Motor neuron (in vitro differentiated cells): ENCODE data around the gene DBNDD1. TPM values are rescaled to one million over a fixed set of nuclear protein-coding genes. Genes with fewer than 3 reads are reported as not detected.
A peak's percentile ranks its signal among the peaks of the same experiment; 100 is the strongest.
"Not testable (repeated sequence)": the region's sequence is repeated elsewhere in the genome, so short reads cannot be mapped to it uniquely, and the experiment has no call there.

Experiments used
- ATAC-seq, 8 experiments: fragments of 200-7000 bp; cut with Tn5 transposase; replicated peaks in 6 of 8; 2 replicates each; pipeline ENCODE4 v1.8.0; 2021; ENCODE audit warnings: mild to moderate bottlenecking in 8 of 8, moderate library complexity in 8 of 8
- H3K27ac ChIP-seq, 2 donors: fragments of 250-450 bp; sonication (Bioruptor Pico); 2 replicates each; pipeline ENCODE4 v1.9.0; 2021; ENCODE audit warnings: antibody characterized with exemption in 2 of 2, mild to moderate bottlenecking in 2 of 2, moderate library complexity in 1 of 2
- H3K4me1 ChIP-seq, 2 donors: fragments of 250-450 bp; sonication (Bioruptor Pico); replicated peaks in 1 of 2; 2 replicates each; pipeline ENCODE4 v1.6.1; 2021; ENCODE audit warnings: antibody characterized with exemption in 2 of 2, mild to moderate bottlenecking in 2 of 2, moderate library complexity in 1 of 2
- H3K4me3 ChIP-seq, 5 donors: fragments of 250-450 bp; sonication (Bioruptor Pico); 2 replicates each; pipeline ENCODE4 v1.9.0; 2021; ENCODE audit warnings: antibody characterized with exemption in 5 of 5, mild to moderate bottlenecking in 5 of 5, moderate library complexity in 4 of 5
- WGBS, 10 experiments: fragments of 450-650 bp; shearing (Covaris generic); methylation state at CpG; one replicate each; pipeline ENCODE4 v1.0.0; 2022; 5-methylcytosine and 5-hydroxymethylcytosine counted together
- in situ Hi-C, 9 experiments: fragments of 400-800 bp; cut with MboI; loops; one replicate each; pipeline ENCODE4 v1.15.0; 2021; ENCODE audit warnings: low sequenced_read_pairs in 9 of 9, low pct_unique_long_range_greater_than_20kb in 2 of 9; ENCODE audit not compliant: unreplicated experiment in 9 of 9
- total RNA-seq, 8 experiments: library from RNA; unstranded; fragments of 300-600 nt; gene quantifications; 2 replicates each; pipeline versions ENCODE4 v1.2.3 to v1.2.4, GENCODE V29; 2022

DBNDD1 gene
- total RNA-seq, result 10 to 100 TPM in 5 of 8 experiments, 1 to 10 TPM in 2, under 1 TPM in 1; 0.56 to 26.3 (median 14.2) TPM

GRCh38 chr16:90018652-90019542 lies at the start of gene DBNDD1:
DBNDD1 (minus strand) TSS chr16:90019456; CDS start chr16:90019341, 115 bp downstream.
- peaks cover 33 to 34% of the 10 kb centered on the region in 2 donors for H3K4me1 ChIP-seq
- peak within 1 kb of the TSS; percentile 83 to 87 for H3K27ac ChIP-seq
- in situ Hi-C loops, result no loop called here
- peak within 1 kb of the TSS; percentile 80 to 96 (median 83) for H3K4me3 ChIP-seq
- ATAC-seq, result peak in 5 of 8 experiments; percentile 23 to 49 (median 27)
- 0% methylated on average over 1 of the region's 103 CpGs; no CpG with 5 or more reads in 7 of the 10 experiments for WGBS, 10 experiments

GRCh38 chr16:90061437-90061836 lies 42.2 kb upstream of the DBNDD1 start:
- Histone ChIP-seq H3K4me3 (no peak overlapping the region), H3K27ac (no peak overlapping the region), H3K4me1 (no peaks in the 10 kb centered on the region)
- ATAC-seq, result no peak
- in situ Hi-C loops, result no loop called here
- 0 to 73% (median 60%) methylated on average over 1 to 3 of the region's 3 CpGs; no CpG with 5 or more reads in 2 of the 10 experiments for WGBS, 10 experiments

- Histone ChIP-seq H3K4me3 (no peak overlapping the region), H3K27ac (no peak overlapping the region), H3K4me1 (no peaks in the 10 kb centered on the region)
- in situ Hi-C loops, result no loop called here
- 5 to 100% (median 53%) methylated on average over 1 to 6 of the region's 8 CpGs; no CpG with 5 or more reads in 2 of the 10 experiments for WGBS, 10 experiments
- ATAC-seq, result peak in 1 of 8 experiments; percentile 16
These were observed 38.5 kb upstream of the DBNDD1 start for GRCh38 chr16:90057738-90058173.

GRCh38 chr16:90056521-90056920 lies 37.3 kb upstream of the DBNDD1 start:
- H3K4me3 ChIP-seq, ATAC-seq, H3K27ac ChIP-seq, in situ Hi-C loops, H3K4me1 ChIP-seq: not testable (repeated sequence)
- 17 to 95% (median 71%) methylated on average over 1 to 10 of the region's 15 CpGs; no CpG with 5 or more reads in 2 of the 10 experiments for WGBS, 10 experiments

- H3K4me3 ChIP-seq, result no peak overlapping the region
- no peak overlapping the region for H3K27ac ChIP-seq
- WGBS, 10 experiments, result 0 to 83% (median 47%) methylated on average over 1 to 4 of the region's 4 CpGs; no CpG with 5 or more reads in 3 of the 10 experiments
- in situ Hi-C loops, result no loop called here
- no peak for ATAC-seq
- H3K4me1 ChIP-seq, result no peaks in the 10 kb centered on the region
These were observed 36.1 kb upstream of the DBNDD1 start for GRCh38 chr16:90055371-90055770.

- Histone ChIP-seq H3K4me1 (no peaks in the 10 kb centered on the region), H3K4me3 (no peak overlapping the region), H3K27ac (no peak overlapping the region)
- no peak for ATAC-seq
- in situ Hi-C loops, result no loop called here
- WGBS, 10 experiments, result 7 to 50% (median 32%) methylated on average over 1 to 4 of the region's 4 CpGs; no CpG with 5 or more reads in 2 of the 10 experiments
These were observed 35.3 kb upstream of the DBNDD1 start for GRCh38 chr16:90054554-90054953.

- in situ Hi-C loops, result no loop called here
- whole genome bisulfite sequencing, 10 experiments, result 0 to 63% (median 20%) methylated on average over 1 of the region's 1 CpG; no CpG with 5 or more reads in 5 of the 10 experiments
- no peak overlapping the region for H3K27ac ChIP-seq
- no peaks in the 10 kb centered on the region for H3K4me1 ChIP-seq
- ATAC-seq, result no peak
- H3K4me3 ChIP-seq, result no peak overlapping the region
These were observed 34.7 kb upstream of the DBNDD1 start for GRCh38 chr16:90053902-90054500.

GRCh38 chr16:90050969-90051368 lies 31.7 kb upstream of the DBNDD1 start:
- no peak overlapping the region for H3K27ac ChIP-seq
- H3K4me3 ChIP-seq, result no peak overlapping the region
- peaks cover 12 to 14% of the 10 kb centered on the region in 2 donors for H3K4me1 ChIP-seq
- WGBS, 10 experiments, result 60 to 83% (median 74%) methylated on average over 1 to 6 of the region's 10 CpGs; no CpG with 5 or more reads in 6 of the 10 experiments
- in situ Hi-C loops, result no loop called here
- no peak for ATAC-seq

GRCh38 chr16:90048737-90049330 lies 29.6 kb upstream of the DBNDD1 start:
- no peak overlapping the region for H3K27ac ChIP-seq
- H3K4me3 ChIP-seq, result no peak overlapping the region
- in situ Hi-C loops, result no loop called here
- ATAC-seq, result no peak
- H3K4me1 ChIP-seq, result peaks cover 12 to 14% of the 10 kb centered on the region in 2 donors
- WGBS, 10 experiments, result 57 to 100% (median 83%) methylated on average over 1 to 14 of the region's 19 CpGs; no CpG with 5 or more reads in 1 of the 10 experiments

- WGBS, 10 experiments, result 3 to 100% (median 77%) methylated on average over 1 to 6 of the region's 12 CpGs; no CpG with 5 or more reads in 1 of the 10 experiments
- Histone ChIP-seq H3K4me3 (no peak overlapping the region), H3K4me1 (peaks cover 12 to 14% of the 10 kb centered on the region in 2 donors), H3K27ac (no peak overlapping the region)
- ATAC-seq, result no peak
- in situ Hi-C loops, result no loop called here
These were observed 29.1 kb upstream of the DBNDD1 start for GRCh38 chr16:90048347-90048722.

GRCh38 chr16:90047714-90048346 lies 28.6 kb upstream of the DBNDD1 start:
- H3K4me1 ChIP-seq, result peaks cover 12 to 14% of the 10 kb centered on the region in 2 donors
- in situ Hi-C loops, result no loop called here
- 90% methylated on average over 4 of the region's 59 CpGs; no CpG with 5 or more reads in 9 of the 10 experiments for WGBS, 10 experiments
- no peak for ATAC-seq
- H3K4me3 ChIP-seq, result peak overlapping the region in 4 of 5 donors; percentile 28 to 37 (median 34)
- H3K27ac ChIP-seq, result peak overlapping the region in 1 of 2 donors; percentile 49

- peak; percentile 49 to 93 (median 76) for ATAC-seq
- in situ Hi-C loops, result no loop called here
- Histone ChIP-seq H3K4me1 (peaks cover 12 to 14% of the 10 kb centered on the region in 2 donors), H3K27ac (peak overlapping the region; percentile 20 to 49), H3K4me3 (peak overlapping the region; percentile 2 to 37 (median 32))
- WGBS, 10 experiments, result 0 to 38% (median 6%) methylated on average over 2 to 4 of the region's 40 CpGs; no CpG with 5 or more reads in 6 of the 10 experiments
These were observed 27.9 kb upstream of the DBNDD1 start for GRCh38 chr16:90046971-90047713.
